Measurements from ENCODE around the gene IPO13.

IPO13 gene

GRCh38 chr1:43930168-43930948 lies 16.4 kb upstream of the IPO13 start:
- peak in 1 of 2 donors; percentile 40 for ATAC-seq

DNA sequence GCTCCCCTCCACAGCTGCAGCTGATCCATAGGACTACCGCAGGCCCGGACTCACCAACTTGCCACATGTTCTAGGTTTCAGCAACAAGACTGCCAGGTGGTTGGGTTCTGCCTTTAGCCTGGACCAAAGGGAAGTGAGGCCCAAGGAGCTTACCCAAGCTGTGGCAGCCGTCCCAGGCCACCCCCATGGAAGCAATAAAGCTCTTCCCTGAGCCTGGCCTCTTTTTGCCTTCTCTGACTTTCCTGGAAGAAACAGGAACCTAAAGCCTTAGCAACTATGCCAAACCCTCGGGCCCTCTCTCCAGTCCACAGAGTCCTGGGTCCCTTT lies 15.8 kb upstream of the IPO13 start:
- ATAC-seq = no peak

DNA sequence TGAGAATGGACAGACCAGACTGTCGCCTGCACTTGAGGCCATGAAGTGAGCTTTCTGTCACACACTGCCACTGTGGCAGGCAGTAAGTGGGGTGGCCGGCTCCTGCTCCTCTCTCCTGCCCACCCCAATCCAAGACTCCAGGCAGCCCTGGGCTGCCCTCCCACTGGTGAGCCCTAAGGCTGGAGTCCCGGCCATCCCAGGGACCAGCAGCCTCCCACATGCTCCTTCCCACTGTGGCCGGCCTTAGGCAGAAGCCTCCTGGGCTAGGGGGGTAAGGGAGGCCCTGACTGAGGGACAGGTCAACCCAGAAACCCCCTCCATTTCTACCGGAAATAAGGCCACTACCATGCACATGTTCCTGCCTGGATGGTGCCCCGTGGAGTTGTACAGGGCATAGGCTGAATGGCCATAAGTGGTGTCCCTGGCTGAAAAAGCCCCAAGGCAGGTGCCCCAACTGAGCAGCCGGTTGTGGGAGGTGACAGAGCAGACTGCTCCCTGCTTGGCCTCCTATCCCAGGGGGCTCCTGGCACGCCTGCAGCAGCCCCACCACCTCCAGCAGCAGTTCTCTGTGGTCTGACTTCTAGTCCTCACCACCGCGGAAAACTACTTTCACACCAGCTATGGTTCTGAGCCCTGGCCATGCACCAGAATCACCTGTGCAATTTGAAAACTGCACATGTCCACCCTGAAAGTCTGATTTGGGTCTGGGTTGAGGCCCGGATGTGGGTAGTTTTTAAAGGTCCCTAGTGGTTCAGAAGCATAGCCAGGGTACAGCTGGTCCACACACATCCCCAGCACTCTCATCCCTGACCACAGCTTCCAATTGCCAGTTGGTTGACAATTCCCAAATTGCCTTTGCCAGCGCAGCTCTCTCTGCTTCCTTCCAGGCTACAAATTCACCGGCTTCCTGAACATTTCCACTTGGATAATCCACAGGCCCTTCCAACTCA lies 14.8 kb upstream of the IPO13 start:
- ATAC-seq = no peak

DNA sequence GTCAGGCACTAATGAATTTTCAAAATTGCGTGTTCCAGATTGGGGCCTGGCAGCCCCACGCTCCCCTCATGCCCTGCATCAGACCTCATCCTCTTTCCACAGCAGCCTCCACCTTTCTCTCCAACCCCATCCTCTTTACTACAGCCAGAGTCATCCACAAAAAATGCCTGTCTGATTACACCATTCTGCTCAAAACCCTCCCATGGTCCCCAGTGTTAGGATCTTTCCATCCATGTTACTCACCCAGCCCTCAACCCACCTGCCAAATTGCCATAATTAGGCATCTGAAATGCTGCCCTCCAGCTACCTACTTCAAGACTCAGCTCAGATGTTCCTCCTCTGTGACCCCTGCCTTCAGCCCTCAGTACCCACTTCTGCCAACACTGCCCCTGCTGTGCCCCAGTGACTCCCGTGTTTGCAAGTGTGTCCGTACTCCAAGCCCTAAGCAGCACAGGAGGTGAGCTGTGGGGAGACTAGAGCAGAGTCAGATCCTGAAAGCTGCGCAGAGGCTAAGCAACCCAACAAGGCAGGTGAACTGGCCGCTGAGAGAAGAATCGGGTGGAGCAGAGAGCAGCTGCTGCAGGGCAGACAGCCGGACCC lies 13.9 kb upstream of the IPO13 start:
- no peak for ATAC-seq

- ATAC-seq = no peak
Observed at GRCh38 chr1:43933386-43934100, 13.2 kb upstream of the IPO13 start, which contains the start of gene ARTN. Gene ARTN, plus strand, starts transcription at chr1:43933801. Its CDS starts 1,856 bp downstream, at chr1:43935657.

DNA sequence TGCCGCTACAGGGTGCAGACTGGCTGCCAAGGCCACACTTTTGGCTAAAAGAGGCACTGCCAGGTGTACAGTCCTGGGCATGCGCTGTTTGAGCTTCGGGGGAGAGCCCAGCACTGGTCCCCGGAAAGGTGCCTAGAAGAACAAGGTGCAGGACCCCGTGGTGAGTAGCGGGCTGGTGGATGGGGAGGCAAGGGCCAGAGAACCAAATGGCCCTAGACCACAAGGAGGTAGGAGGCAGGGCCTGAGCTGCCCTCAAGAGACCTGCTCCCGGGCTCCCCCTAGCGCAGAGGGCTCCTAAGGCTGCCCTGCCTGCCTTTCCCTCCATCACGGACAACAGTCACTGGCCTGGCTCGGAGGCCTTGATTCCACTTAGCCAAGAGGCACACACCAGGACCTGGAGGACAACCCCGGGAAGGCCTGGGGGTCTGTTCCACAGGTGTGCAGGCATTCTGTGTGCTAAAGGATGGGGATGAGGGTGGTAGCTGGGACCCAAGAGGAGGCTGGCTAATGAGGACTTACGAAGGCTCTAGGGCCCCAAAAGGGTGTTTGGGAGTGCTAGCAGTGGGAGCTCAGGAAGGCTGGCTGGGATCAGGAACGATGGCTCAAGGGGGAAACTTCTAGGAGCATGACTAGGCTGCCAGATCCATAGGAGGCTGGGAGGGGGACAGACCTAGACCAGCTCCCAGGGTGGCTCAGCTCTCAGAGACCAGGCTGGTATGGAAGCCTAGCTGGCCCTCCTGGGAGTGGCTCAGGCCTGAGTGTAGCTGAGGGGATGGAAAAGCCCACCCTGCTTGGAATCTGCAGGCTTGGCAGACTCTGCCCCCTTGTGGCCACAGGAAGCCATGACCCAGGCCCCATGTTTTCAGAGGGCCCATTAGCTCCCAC lies 12.4 kb upstream of the IPO13 start:
- peak; percentile 12 to 58 for ATAC-seq

GRCh38 chr1:43934986-43935324 lies 11.8 kb upstream of the IPO13 start:
- ATAC-seq = no peak

GRCh38 chr1:43935711-43936427 lies 10.9 kb upstream of the IPO13 start:
- ATAC-seq = no peak

DNA sequence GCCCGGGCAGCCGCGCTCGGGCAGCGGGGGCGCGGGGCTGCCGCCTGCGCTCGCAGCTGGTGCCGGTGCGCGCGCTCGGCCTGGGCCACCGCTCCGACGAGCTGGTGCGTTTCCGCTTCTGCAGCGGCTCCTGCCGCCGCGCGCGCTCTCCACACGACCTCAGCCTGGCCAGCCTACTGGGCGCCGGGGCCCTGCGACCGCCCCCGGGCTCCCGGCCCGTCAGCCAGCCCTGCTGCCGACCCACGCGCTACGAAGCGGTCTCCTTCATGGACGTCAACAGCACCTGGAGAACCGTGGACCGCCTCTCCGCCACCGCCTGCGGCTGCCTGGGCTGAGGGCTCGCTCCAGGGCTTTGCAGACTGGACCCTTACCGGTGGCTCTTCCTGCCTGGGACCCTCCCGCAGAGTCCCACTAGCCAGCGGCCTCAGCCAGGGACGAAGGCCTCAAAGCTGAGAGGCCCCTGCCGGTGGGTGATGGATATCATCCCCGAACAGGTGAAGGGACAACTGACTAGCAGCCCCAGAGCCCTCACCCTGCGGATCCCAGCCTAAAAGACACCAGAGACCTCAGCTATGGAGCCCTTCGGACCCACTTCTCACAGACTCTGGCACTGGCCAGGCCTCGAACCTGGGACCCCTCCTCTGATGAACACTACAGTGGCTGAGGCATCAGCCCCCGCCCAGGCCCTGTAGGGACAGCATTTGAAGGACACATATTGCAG lies 10.2 kb upstream of the IPO13 start:
- ATAC-seq = peak in 1 of 2 donors; percentile 38

- ATAC-seq = no peak
Observed at GRCh38 chr1:43937179-43937865, 9.4 kb upstream of the IPO13 start.

DNA sequence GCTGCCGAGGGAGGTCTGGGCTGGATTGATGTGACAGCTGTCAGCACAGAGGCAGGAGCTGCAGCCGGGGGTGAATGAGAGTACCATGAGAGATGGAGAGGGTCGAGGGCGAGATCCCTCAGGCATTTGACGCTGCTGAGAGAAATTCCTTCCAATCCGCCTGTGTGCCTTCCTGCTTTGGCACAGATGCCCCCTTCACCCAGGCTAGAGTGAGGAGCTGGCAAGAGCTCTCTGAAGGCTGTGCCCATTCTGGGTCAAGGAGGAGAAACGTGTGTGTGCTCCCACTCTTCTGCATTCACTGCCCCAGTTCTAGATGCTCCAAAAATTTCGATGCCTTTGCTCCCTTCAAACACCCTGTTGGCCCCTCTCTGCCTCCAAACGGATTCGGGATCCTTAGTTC lies 8.4 kb upstream of the IPO13 start:
- no peak for ATAC-seq

DNA sequence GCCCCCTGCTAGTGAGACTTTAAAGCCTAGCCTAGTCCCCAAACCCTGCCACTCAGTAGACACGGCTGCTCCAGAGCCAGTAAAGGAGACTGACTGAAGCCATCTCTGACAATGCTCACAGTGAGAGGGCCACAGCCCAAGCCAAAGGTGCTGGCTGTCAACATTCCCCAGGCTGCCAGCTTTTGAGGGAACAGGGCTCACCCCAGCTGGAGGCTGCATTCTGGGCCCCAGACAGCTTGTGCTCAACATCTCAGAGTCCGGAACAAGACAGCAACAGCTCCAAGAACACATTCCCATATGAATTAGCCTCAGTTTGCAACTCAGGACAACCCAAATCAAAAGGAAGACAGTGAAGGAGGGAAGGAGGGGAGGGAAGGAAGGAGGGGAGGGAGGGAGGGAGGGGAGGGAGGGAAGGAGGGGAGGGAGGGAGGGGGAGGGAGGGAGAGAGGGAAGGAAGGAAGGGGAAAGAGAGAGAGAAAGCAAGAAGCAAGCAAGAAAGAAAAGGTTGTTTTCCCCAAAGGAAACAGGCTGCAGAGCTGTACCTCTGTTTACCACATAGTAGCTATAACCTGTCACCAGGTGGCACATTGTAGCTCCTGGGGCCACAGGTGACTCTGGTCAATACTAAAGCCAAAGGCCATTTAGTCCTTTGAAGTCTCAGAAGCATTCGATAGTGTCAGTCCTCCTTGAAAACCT lies 7.7 kb upstream of the IPO13 start:
- no peak for ATAC-seq

DNA sequence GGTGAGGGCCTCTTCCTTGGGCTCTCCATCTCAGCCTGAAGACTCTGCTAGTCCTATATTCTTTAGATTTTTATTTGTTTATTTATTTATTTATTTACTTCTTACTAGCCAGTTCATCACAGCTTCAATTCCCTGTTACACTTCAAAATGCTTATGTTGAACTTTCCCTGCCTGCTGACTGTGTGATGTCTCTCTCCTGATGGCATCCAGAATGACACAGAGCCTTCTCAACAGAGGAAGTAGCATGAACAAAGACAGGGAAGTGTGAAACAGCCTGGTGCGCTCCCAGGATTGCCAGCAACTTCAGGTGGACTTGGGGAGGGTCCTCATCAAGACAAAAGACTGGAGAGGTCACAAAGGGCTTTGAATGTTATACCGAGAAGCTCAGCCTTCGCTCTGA lies 4.3 kb upstream of the IPO13 start:
- no peak for ATAC-seq

DNA sequence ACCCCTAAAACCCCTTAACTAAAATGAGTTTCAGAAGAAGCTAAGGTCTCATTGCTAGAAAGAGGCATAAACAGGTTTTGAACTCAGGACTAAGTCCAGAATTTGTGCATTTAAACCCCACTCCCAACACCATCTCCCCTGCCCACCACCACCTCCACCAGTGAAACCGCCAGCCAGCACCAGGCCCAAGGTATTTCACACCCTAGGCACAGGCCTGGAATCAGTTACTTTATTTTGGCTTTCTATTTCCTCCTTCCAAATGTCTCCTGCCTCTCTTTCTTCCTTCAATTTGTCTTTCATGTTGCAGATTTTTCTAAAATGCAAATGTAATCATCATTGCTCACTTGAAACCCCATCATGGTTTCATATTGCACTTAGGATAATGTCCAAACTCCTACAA lies 1.9 kb upstream of the IPO13 start:
- no peak for ATAC-seq

GRCh38 chr1:43945674-43946235 lies 995 bp upstream of the IPO13 start:
- ATAC-seq = no peak

GRCh38 chr1:43947061-43947873 lies 517 bp downstream of the IPO13 start:
- ATAC-seq = no peak

- no peak for ATAC-seq
Observed at GRCh38 chr1:43947874-43948437, 1.2 kb downstream of the IPO13 start.

DNA sequence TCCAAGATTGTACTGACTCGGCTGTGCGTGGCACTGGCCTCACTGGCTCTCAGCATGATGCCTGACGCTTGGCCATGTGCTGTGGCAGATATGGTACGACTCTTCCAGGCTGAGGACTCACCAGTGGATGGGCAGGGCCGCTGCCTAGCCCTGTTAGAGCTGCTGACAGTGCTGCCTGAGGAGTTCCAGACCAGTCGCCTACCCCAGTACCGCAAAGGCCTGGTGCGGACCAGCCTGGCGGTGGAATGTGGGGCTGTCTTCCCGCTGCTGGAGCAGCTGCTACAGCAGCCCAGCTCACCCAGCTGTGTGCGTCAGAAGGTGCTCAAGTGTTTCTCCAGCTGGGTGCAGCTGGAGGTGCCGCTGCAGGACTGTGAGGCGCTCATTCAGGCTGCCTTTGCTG lies 2.9 kb downstream of the IPO13 start:
- no peak for ATAC-seq
